HG03520 (cell line): Measurements from ENCODE around the gene TNFRSF4.
"Not testable (repeated sequence)": the region's sequence is repeated elsewhere in the genome, so short reads cannot be mapped to it uniquely, and the experiment has no call there.

Source experiments
- ATAC-seq: cut with Tn5 transposase; IDR thresholded peaks from one replicate; pipeline ENCODE4 v1.9.1; 2021; ENCODE audit warnings: mild to moderate bottlenecking, moderate library complexity; ENCODE audit not compliant: unreplicated experiment

TNFRSF4 gene

GRCh38 chr1:1204425-1204920 is 9.5 kb downstream of the TNFRSF4 start:
- no peak for ATAC-seq

- no peak for ATAC-seq
Observed at GRCh38 chr1:1203561-1204424, 10.2 kb downstream of the TNFRSF4 start.

- no peak for ATAC-seq
Observed at GRCh38 chr1:1202831-1203560, 11.0 kb downstream of the TNFRSF4 start.

- ATAC-seq: no peak
Observed at GRCh38 chr1:1200876-1201810, 12.8 kb downstream of the TNFRSF4 start.

GRCh38 chr1:1199961-1200875 is 13.7 kb downstream of the TNFRSF4 start:
- no peak for ATAC-seq

GRCh38 chr1:1199141-1199960 is 14.6 kb downstream of the TNFRSF4 start:
- ATAC-seq: no peak

- no peak for ATAC-seq
Observed at GRCh38 chr1:1198423-1199140, 15.4 kb downstream of the TNFRSF4 start.

- ATAC-seq: no peak
Observed at GRCh38 chr1:1197551-1198422, 16.2 kb downstream of the TNFRSF4 start.

- ATAC-seq: no peak
Observed at GRCh38 chr1:1197188-1197500, 16.8 kb downstream of the TNFRSF4 start.

GRCh38 chr1:1196431-1197187 is 17.3 kb downstream of the TNFRSF4 start:
- ATAC-seq: no peak

GRCh38 chr1:1195726-1196125 is 18.2 kb downstream of the TNFRSF4 start:
- ATAC-seq: not testable (repeated sequence)

GRCh38 chr1:1194723-1195122 is 19.2 kb downstream of the TNFRSF4 start:
- ATAC-seq: no peak

- ATAC-seq: no peak
Observed at GRCh38 chr1:1191734-1192133, 22.2 kb downstream of the TNFRSF4 start.

- no peak for ATAC-seq
Observed at GRCh38 chr1:1189111-1189510, 24.8 kb downstream of the TNFRSF4 start.

GRCh38 chr1:1187938-1188337 is 26.0 kb downstream of the TNFRSF4 start:
- ATAC-seq: no peak

GRCh38 chr1:1185101-1185765 is 28.7 kb downstream of the TNFRSF4 start:
- ATAC-seq: no peak
